K562 treated with DMSO at 1 percent for 24 hours (cell line): Measurements from ENCODE around the gene SMAD1. TPM values are rescaled to one million over a fixed set of nuclear protein-coding genes. Genes with fewer than 3 reads are reported as not detected.

Experiments
- total RNA-seq: library from RNA; unstranded; fragments of 300-600 nt; gene quantifications from 2 replicates; pipeline ENCODE4 v1.2.3, GENCODE V29; 2022; ENCODE audit warnings: low read depth; ENCODE audit not compliant: insufficient read depth

Gene SMAD1
- not detected in 2 replicates for total RNA-seq

GRCh38 chr4:145481164-145481941 lies at the start of gene SMAD1:
Gene SMAD1, plus strand, starts transcription at chr4:145481853. Its CDS starts 32,761 bp downstream, at chr4:145514614.

Other genes starting within 250 kb of the SMAD1 start
- gene MMAA, start 137.5 kb downstream of the SMAD1 start, total RNA-seq, result 0.27 and 0.82 TPM in 2 replicates
- not detected in 2 replicates for gene C4orf51, start 198.3 kb downstream of the SMAD1 start, total RNA-seq